ENCODE data around the gene MOB3B.

MOB3B gene

GRCh38 chr9:27489087-27489876 lies 40.3 kb downstream of the MOB3B start (continued):
- TF ChIP-seq, protein P1, sequence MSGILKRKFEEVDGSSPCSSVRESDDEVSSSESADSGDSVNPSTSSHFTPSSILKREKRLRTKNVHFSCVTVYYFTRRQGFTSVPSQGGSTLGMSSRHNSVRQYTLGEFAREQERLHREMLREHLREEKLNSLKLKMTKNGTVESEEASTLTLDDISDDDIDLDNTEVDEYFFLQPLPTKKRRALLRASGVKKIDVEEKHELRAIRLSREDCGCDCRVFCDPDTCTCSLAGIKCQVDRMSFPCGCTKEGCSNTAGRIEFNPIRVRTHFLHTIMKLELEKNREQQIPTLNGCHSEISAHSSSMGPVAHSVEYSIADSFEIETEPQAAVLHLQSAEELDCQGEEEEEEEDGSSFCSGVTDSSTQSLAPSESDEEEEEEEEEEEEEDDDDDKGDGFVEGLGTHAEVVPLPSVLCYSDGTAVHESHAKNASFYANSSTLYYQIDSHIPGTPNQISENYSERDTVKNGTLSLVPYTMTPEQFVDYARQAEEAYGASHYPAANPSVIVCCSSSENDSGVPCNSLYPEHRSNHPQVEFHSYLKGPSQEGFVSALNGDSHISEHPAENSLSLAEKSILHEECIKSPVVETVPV (CRISPR knock-in tag; IDR thresholded peaks at IDR 0.05) = no peak

DNA sequence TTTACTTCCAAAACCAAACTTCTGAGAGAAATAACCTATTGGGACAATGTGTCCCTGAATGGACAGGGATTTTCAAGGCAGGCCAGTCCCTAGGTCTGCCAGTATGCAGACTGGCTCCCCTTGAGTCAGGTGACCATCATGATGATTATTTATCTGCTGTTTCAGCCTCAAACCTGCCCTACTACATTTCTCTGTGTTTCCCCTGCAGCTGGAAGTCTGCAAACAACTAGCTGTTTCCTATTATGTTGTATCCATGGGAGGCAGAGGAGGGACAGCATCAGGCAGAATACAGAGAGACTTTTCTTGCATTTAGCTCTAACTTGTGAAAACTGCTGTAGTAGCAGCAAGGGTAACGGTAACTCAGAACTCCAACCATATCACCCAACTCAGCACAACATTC lies 41.7 kb downstream of the MOB3B start:
- TF ChIP-seq OSR1 (CRISPR knock-in tag; IDR thresholded peaks at IDR 0.05) (no peak), ZNF8 (CRISPR knock-in tag; IDR thresholded peaks at IDR 0.05) (no peak), TSHZ2 (CRISPR knock-in tag; IDR thresholded peaks at IDR 0.05) (no peak), ZFP3 (CRISPR knock-in tag; IDR thresholded peaks at IDR 0.05) (no peak), ZNF70 (CRISPR knock-in tag; IDR thresholded peaks at IDR 0.05) (no peak), PATZ1 (CRISPR knock-in tag; IDR thresholded peaks at IDR 0.05; ENCODE audit: borderline replicate concordance) (no peak), TCF4 (CRISPR knock-in tag; IDR thresholded peaks at IDR 0.05; ENCODE audit: borderline replicate concordance) (no peak), BACH2 (CRISPR knock-in tag; IDR thresholded peaks at IDR 0.05; ENCODE audit: borderline replicate concordance) (no peak), TOX (CRISPR knock-in tag; IDR thresholded peaks at IDR 0.05; ENCODE audit: borderline replicate concordance) (no peak)
- TF ChIP-seq, protein P1 (CRISPR knock-in tag; IDR thresholded peaks at IDR 0.05) = no peak

GRCh38 chr9:27487128-27487640 lies 42.4 kb downstream of the MOB3B start:
- TF ChIP-seq SNAI2 (CRISPR knock-in tag; IDR thresholded peaks at IDR 0.05) = no peak
- TF ChIP-seq, protein P2, sequence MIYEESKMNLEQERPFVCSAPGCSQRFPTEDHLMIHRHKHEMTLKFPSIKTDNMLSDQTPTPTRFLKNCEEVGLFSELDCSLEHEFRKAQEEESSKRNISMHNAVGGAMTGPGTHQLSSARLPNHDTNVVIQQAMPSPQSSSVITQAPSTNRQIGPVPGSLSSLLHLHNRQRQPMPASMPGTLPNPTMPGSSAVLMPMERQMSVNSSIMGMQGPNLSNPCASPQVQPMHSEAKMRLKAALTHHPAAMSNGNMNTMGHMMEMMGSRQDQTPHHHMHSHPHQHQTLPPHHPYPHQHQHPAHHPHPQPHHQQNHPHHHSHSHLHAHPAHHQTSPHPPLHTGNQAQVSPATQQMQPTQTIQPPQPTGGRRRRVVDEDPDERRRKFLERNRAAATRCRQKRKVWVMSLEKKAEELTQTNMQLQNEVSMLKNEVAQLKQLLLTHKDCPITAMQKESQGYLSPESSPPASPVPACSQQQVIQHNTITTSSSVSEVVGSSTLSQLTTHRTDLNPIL (CRISPR knock-in tag; IDR thresholded peaks at IDR 0.05; ENCODE audit: low read depth) = no peak
- no peak for TF ChIP-seq ZNF70 (CRISPR knock-in tag; IDR thresholded peaks at IDR 0.05)
- no peak for TF ChIP-seq TSHZ2 (CRISPR knock-in tag; IDR thresholded peaks at IDR 0.05)
- no peak for TF ChIP-seq OSR1 (CRISPR knock-in tag; IDR thresholded peaks at IDR 0.05)
- TF ChIP-seq PATZ1 (CRISPR knock-in tag; IDR thresholded peaks at IDR 0.05; ENCODE audit: borderline replicate concordance) = no peak
- ATAC-seq = no peak

More for the DNA sequence above, 41.7 kb downstream of the MOB3B start:
- no peak for ATAC-seq

All from SK-N-SH treated with all-trans-retinoic acid at 6 μM for 48 hours (cell line).